K562 (cell line): ENCODE results near the gene KIZ. TPM values are rescaled to one million over a fixed set of nuclear protein-coding genes. Genes with fewer than 3 reads are reported as not detected.

Experiments used
- PCBP1 ChIP-seq: fragments of 200-400 bp; formaldehyde crosslinking; IDR thresholded peaks from 2 replicates; pipeline ENCODE4 v1.6.1; 2018; ENCODE audit warnings: mild to moderate bottlenecking, low read depth, low read length; ENCODE audit not compliant: poor library complexity, severe bottlenecking
- ZBTB40 ChIP-seq, 2 experiments: fragments of 450-650 bp in 1 of 2; sonication (generic) in 1 of 2; formaldehyde crosslinking in 1 of 2; IDR thresholded peaks; 2 replicates each; pipeline versions ENCODE4 v1.7.1 to v1.9.0; 2016 to 2022; ENCODE audit warnings: inconsistent platforms in 1 of 2, mild to moderate bottlenecking in 1 of 2, missing genetic modification reagents in 1 of 2
- polyA plus RNA-seq, 8 experiments: library from polyadenylated mRNA; depleted of rRNA in 4 of 8; stranded (reverse) in 5 of 8; unstranded in 3 of 8; fragments of >200 nt; fragmentation: Nextera tagmentation in 2 of 8; fragmentation: Illumina TruSeq in 1 of 8; extraction: Ambion mirVana in 2 of 8; extraction: Trizol in 1 of 8; gene quantifications; 2 replicates each; pipeline versions ENCODE4 v1.2.1 to v1.2.3, GENCODE V29; 2011 to 2014; ENCODE audit warnings: inconsistent platforms in 1 of 8, missing spikeins in 1 of 8
- total RNA-seq, 7 experiments: library from RNA; depleted of rRNA in 6 of 7; stranded (reverse); fragments of >200 nt in 6 of 7; fragmentation: Illumina TruSeq in 2 of 7; extraction: Trizol in 2 of 7; gene quantifications; 2 replicates each; pipeline versions ENCODE4 v1.2.1 to v1.2.3, GENCODE V29; 2011 to 2021; ENCODE audit warnings: low replicate concordance in 1 of 7

KIZ gene
- total and polyA plus RNA-seq, 9 of the 15 experiments (the other 6 are each of a cell fraction or from before 2014, with no cell fraction given) = 4.9 to 21.1 (median 13.5) TPM

GRCh38 chr20:21167261-21167660 lies 41.4 kb downstream of the KIZ start (continued):
- TF ChIP-seq ZBTB40 (IDR thresholded peaks at IDR 0.05) (no peak), ZBTB40 (CRISPR knock-in tag; IDR thresholded peaks at IDR 0.05) (no peak), PCBP1 (no peak)
- TF ChIP-seq, all 486 proteins: peak for 0
